Prostate gland (tissue), 2 donors: ENCODE data around the gene PDGFD. TPM values are rescaled to one million over a fixed set of nuclear protein-coding genes. Genes with fewer than 3 reads are reported as not detected.

Source experiments
- DNase-seq: peaks from one replicate; pipeline ENCODE4 v3.0.0-alpha.2; 2019; ENCODE audit warnings: low spot score
- H3K27ac ChIP-seq, 2 donors: fragments of 200-600 bp; sonication (generic); 2 replicates each; pipeline ENCODE4 v1.5.1; 2017 to 2019
- H3K27me3 ChIP-seq: fragments of 200-600 bp; sonication (generic); replicated peaks from 2 replicates; pipeline ENCODE4 v1.5.1; 2019; ENCODE audit not compliant: insufficient read depth
- H3K36me3 ChIP-seq, 2 donors: fragments of 200-600 bp; sonication (generic); 1 replicate in 1 of 2; 2 replicates in 1 of 2; pipeline versions ENCODE4 v1.5.1 to v1.8.1; 2017 to 2019
- H3K4me1 ChIP-seq: fragments of 200-600 bp; sonication (generic); replicated peaks from 2 replicates; pipeline ENCODE4 v1.5.1; 2019
- H3K4me3 ChIP-seq, 2 donors: fragments of 200-600 bp; sonication (generic); 2 replicates each; pipeline ENCODE4 v1.5.1; 2017 to 2019
- H3K9me3 ChIP-seq: fragments of 200-600 bp; sonication (generic); 2 replicates; pipeline ENCODE4 v1.5.1; 2017
- POLR2A ChIP-seq: fragments of 450-650 bp; IDR thresholded peaks from one replicate; pipeline ENCODE4 v1.6.1; 2016; ENCODE audit warnings: antibody characterized with exemption, mild to moderate bottlenecking
- POLR2AphosphoS5 ChIP-seq: sonication (generic); formaldehyde crosslinking; IDR thresholded peaks from one replicate; pipeline ENCODE4 v1.6.1; 2017; ENCODE audit warnings: antibody characterized with exemption
- WGBS: methylation state at CpG from one replicate; pipeline ENCODE4 v1.1.5; 2018; 5-methylcytosine and 5-hydroxymethylcytosine counted together
- intact Hi-C: fragments of 100-400 bp; cut with DNase I; formaldehyde crosslinking; loops from one replicate; pipeline ENCODE4 v1.14.2; 2022
- total RNA-seq, 2 donors: library from RNA; depleted of rRNA; stranded (reverse); fragments of >200 nt; gene quantifications; one replicate each; pipeline ENCODE4 v1.1.0, GENCODE V29; 2016
- TF ChIP-seq, protein P1 (sequence below), 4 experiments: fragments of 200-600 bp in 2 of 4; fragments of 450-650 bp in 2 of 4; sonication (generic) in 2 of 4; IDR thresholded peaks; 1 replicate in 3 of 4; 2 replicates in 1 of 4; pipeline ENCODE4 v1.5.1; 2016 to 2019; ENCODE audit warnings: antibody characterized with exemption in 4 of 4, mild to moderate bottlenecking in 2 of 4, moderate library complexity in 2 of 4

The PDGFD gene
- total RNA-seq, 2 donors from 2014 or later, result 12.6 to 19.4 TPM

DNA sequence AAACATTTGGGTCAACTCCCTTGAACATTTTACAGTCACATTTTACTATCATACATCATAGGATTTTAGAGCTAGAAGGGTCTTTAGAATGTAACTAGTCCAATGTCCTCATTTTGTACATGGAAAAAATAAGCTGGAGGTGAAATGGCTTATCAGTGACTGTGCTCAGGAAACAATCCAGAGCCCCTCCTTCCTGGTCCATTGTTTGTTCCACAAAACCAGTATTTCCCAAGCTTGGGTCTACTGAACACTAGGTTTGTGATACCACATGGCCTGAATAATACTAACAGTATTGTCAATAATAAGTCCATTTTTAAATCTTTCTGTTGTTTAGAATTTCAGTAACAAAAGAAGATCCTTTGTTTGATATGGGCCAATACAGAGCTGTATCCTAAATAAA, 27.1 kb downstream of the PDGFD start:
- TF ChIP-seq POLR2A, result no peak
- TF ChIP-seq, protein P1, sequence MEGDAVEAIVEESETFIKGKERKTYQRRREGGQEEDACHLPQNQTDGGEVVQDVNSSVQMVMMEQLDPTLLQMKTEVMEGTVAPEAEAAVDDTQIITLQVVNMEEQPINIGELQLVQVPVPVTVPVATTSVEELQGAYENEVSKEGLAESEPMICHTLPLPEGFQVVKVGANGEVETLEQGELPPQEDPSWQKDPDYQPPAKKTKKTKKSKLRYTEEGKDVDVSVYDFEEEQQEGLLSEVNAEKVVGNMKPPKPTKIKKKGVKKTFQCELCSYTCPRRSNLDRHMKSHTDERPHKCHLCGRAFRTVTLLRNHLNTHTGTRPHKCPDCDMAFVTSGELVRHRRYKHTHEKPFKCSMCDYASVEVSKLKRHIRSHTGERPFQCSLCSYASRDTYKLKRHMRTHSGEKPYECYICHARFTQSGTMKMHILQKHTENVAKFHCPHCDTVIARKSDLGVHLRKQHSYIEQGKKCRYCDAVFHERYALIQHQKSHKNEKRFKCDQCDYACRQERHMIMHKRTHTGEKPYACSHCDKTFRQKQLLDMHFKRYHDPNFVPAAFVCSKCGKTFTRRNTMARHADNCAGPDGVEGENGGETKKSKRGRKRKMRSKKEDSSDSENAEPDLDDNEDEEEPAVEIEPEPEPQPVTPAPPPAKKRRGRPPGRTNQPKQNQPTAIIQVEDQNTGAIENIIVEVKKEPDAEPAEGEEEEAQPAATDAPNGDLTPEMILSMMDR (IDR thresholded peaks at IDR 0.05), result no peak
- TF ChIP-seq POLR2AphosphoS5, result no peak
- Histone ChIP-seq H3K27ac (no peak overlapping the region), H3K36me3 (no peaks in the 10 kb centered on the region), H3K9me3 (no peaks in the 10 kb centered on the region), H3K4me3 (no peak overlapping the region), H3K27me3 (no peaks in the 10 kb centered on the region), H3K4me1 (no peaks in the 10 kb centered on the region)
- intact Hi-C loops, result no loop called here
- DNase-seq, result no peak

DNA sequence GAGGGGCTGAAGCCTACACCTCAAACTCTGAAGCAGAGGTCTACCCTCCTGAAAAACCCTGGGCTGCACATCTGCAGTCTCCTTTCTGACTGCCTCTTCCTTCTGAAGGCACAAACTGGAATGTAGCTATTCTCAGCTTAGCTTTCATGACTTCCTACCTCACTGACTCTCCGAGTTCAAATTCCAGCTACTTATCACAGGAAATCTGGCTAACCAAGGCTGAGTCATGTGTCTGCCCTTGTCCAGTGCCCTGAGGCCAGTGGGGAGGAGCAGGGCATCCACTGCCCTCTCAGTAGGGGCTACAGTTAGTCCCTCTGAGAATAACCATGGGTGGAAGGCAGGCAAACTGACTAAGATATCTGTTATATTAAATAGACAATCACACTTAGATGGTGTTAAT, 29.2 kb downstream of the PDGFD start:
- 33% methylated on average over 1 of the region's 1 CpG for WGBS
- H3K27me3 ChIP-seq, result no peaks in the 10 kb centered on the region
- no peak for DNase-seq
- no peak for TF ChIP-seq POLR2A
- TF ChIP-seq POLR2AphosphoS5, result no peak
- TF ChIP-seq, protein P1 (IDR thresholded peaks at IDR 0.05), result no peak
- H3K9me3 ChIP-seq, result no peaks in the 10 kb centered on the region
- no peaks in the 10 kb centered on the region for H3K36me3 ChIP-seq
- H3K27ac ChIP-seq, result no peak overlapping the region
- no peaks in the 10 kb centered on the region for H3K4me1 ChIP-seq
- no peak overlapping the region for H3K4me3 ChIP-seq
- intact Hi-C loops, result no loop called here

DNA sequence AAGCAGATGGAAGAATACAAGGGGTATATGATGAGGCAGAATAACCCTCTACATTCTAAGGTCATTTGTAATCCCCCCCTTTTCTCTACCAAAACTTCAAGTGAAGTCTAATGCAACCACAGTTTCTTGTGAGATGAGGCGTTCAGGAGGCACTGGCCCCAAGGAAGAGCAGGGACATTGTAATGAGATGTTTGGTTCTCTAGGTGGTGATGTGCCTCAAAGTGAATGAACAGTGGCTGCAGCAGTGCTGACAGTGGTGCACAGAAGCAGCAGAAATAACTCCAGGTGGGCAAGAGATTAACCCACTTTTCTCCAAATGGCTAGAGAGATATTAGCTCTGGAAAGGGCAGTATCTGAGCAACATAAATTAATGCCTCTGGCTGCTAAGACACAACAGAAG, 33.8 kb downstream of the PDGFD start:
- no peaks in the 10 kb centered on the region for H3K9me3 ChIP-seq
- H3K27me3 ChIP-seq, result no peaks in the 10 kb centered on the region
- no peak overlapping the region for H3K4me3 ChIP-seq
- no peak for DNase-seq
- intact Hi-C loops, result no loop called here
- H3K36me3 ChIP-seq, result no peaks in the 10 kb centered on the region
- H3K4me1 ChIP-seq, result no peaks in the 10 kb centered on the region
- TF ChIP-seq POLR2AphosphoS5 (no peak), POLR2A (no peak)
- TF ChIP-seq, protein P1 (IDR thresholded peaks at IDR 0.05), result no peak
- no peak overlapping the region for H3K27ac ChIP-seq
- 100% methylated on average over 1 of the region's 1 CpG for WGBS

DNA sequence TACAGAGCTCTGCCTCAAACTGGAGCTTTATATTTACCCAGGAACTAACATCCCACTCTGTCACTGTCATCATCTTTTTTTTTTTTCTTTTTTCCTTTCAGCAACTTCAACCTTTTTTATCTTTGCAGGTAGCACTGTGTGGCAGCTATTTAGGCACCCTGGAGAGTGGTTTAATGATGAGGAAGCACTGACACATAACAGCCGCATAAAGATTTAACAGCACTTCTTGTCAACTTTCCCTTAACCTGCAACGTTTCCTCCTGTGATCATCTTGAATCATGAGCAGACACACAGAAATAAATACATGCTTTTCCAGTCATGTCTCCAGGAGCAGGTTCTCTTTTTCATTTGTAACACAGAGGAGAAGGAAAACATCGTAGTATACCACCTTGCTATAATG, 34.8 kb downstream of the PDGFD start:
- 59% methylated on average over 3 of the region's 3 CpGs for WGBS
- no peaks in the 10 kb centered on the region for H3K9me3 ChIP-seq
- intact Hi-C loops, result no loop called here
- H3K4me3 ChIP-seq, result no peak overlapping the region
- TF ChIP-seq, protein P1 (IDR thresholded peaks at IDR 0.05), result no peak
- no peak for TF ChIP-seq POLR2AphosphoS5
- no peak for TF ChIP-seq POLR2A
- H3K27ac ChIP-seq, result no peak overlapping the region
- H3K27me3 ChIP-seq, result no peaks in the 10 kb centered on the region
- no peaks in the 10 kb centered on the region for H3K4me1 ChIP-seq
- no peaks in the 10 kb centered on the region for H3K36me3 ChIP-seq
- DNase-seq, result no peak

DNA sequence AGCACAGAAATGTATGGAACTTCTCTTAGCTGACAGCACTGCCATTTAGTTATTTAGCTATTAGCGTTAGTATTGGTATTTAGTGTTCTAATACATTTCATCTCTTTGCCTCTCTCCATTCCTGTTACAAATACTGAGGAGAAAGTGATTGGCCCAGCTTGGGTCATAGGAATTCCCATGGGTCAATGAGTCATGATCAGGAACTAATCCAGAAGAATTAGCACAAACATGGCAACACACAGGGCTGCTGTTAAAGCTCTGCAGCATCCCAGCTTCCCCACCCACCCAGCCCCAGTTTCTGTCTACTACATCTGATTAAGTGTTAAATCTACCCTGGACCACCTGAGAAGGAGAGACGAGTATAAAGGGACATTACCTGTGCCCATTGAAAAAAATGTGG, 36.1 kb downstream of the PDGFD start:
- intact Hi-C loops, result no loop called here
- Histone ChIP-seq H3K27ac (no peak overlapping the region), H3K36me3 (no peaks in the 10 kb centered on the region), H3K4me3 (no peak overlapping the region), H3K9me3 (no peaks in the 10 kb centered on the region), H3K27me3 (no peaks in the 10 kb centered on the region), H3K4me1 (no peaks in the 10 kb centered on the region)
- no peak for DNase-seq
- WGBS, result 94% methylated on average over 2 of the region's 2 CpGs
- TF ChIP-seq POLR2AphosphoS5 (no peak), POLR2A (no peak)
- TF ChIP-seq, protein P1 (IDR thresholded peaks at IDR 0.05), result no peak
